Esophagus squamous epithelium (tissue), 4 donors: Measurements from ENCODE around the gene KDM4C.

Source experiments
- CTCF ChIP-seq, 6 experiments: fragments of 450-650 bp in 4 of 6; fragments of 200-600 bp in 2 of 6; sonication (generic) in 2 of 6; IDR thresholded peaks; one replicate each; pipeline ENCODE4 v1.5.1; 2016 to 2019; ENCODE audit warnings: antibody characterized with exemption in 6 of 6, mild to moderate bottlenecking in 4 of 6, moderate library complexity in 4 of 6
- POLR2A ChIP-seq, 4 donors: fragments of 450-650 bp; IDR thresholded peaks; one replicate each; pipeline ENCODE4 v1.6.1; 2017; ENCODE audit warnings: antibody characterized with exemption in 4 of 4, mild to moderate bottlenecking in 4 of 4, moderate library complexity in 3 of 4

GRCh38 chr9:7097040-7097715 lies 339.4 kb downstream of the KDM4C start:
- TF ChIP-seq CTCF (IDR thresholded peaks at IDR 0.05) (no peak), POLR2A (IDR thresholded peaks at IDR 0.05) (no peak)
